HEK293T (cell line): Measurements from ENCODE around the gene GORAB.

ENCODE experiments used
- CTCF ChIA-PET: fragments of 350-600 bp; formaldehyde crosslinking; extraction: SDS; loops from one replicate; lab custom pipeline; 2021; ENCODE audit warnings: antibody characterized with exemption, inconsistent platforms; lab: Yijun Ruan, JAX
- POLR2A ChIA-PET: fragments of 350-600 bp; formaldehyde crosslinking; extraction: SDS; loops from one replicate; lab custom pipeline; 2020; ENCODE audit warnings: antibody characterized with exemption, inconsistent platforms; lab: Yijun Ruan, JAX
- DNase-seq: peaks from one replicate; pipeline ENCODE4 v3.0.0; 2012; ENCODE audit warnings: mixed read lengths; ENCODE audit errors: extremely low spot score
- ARNT ChIP-seq: fragments of 450-650 bp; IDR thresholded peaks from 2 replicates; pipeline ENCODE4 v1.6.1; 2017; ENCODE audit warnings: mild to moderate bottlenecking
- BHLHE40 ChIP-seq: fragments of 450-650 bp; IDR thresholded peaks from 2 replicates; pipeline ENCODE4 v1.6.1; 2016; ENCODE audit warnings: mild to moderate bottlenecking, moderate library complexity, borderline replicate concordance
- CTBP1 ChIP-seq: fragments of 450-650 bp; IDR thresholded peaks from 2 replicates; pipeline ENCODE4 v1.6.1; 2016; ENCODE audit warnings: borderline replicate concordance
- ELF4 ChIP-seq: fragments of 450-650 bp; IDR thresholded peaks from 2 replicates; pipeline ENCODE4 v1.6.1; 2017; ENCODE audit warnings: antibody characterized with exemption
- FOXA1 ChIP-seq: fragments of 450-650 bp; IDR thresholded peaks from 2 replicates; pipeline ENCODE4 v1.6.1; 2016; ENCODE audit warnings: mild to moderate bottlenecking
- FOXK2 ChIP-seq: fragments of 450-650 bp; IDR thresholded peaks from 2 replicates; pipeline ENCODE4 v1.6.1; 2016; ENCODE audit warnings: mild to moderate bottlenecking
- FOXM1 ChIP-seq: fragments of 450-650 bp; IDR thresholded peaks from 2 replicates; pipeline ENCODE4 v1.6.1; 2017; ENCODE audit warnings: mild to moderate bottlenecking, borderline replicate concordance
- HDGF ChIP-seq: fragments of 450-650 bp; IDR thresholded peaks from 2 replicates; pipeline ENCODE4 v1.6.1; 2017; ENCODE audit warnings: antibody characterized with exemption, borderline replicate concordance
- L3MBTL2 ChIP-seq: fragments of 450-650 bp; conservative IDR thresholded peaks from 2 replicates; pipeline ENCODE4 v1.6.1; 2016; ENCODE audit warnings: mild to moderate bottlenecking
- LEF1 ChIP-seq: fragments of 450-650 bp; IDR thresholded peaks from 2 replicates; pipeline ENCODE4 v1.6.1; 2017; ENCODE audit warnings: mild to moderate bottlenecking, borderline replicate concordance
- NFRKB ChIP-seq: fragments of 450-650 bp; IDR thresholded peaks from 2 replicates; pipeline ENCODE4 v1.6.1; 2016; ENCODE audit warnings: mild to moderate bottlenecking, moderate library complexity
- PKNOX1 ChIP-seq: fragments of 450-650 bp; IDR thresholded peaks from 2 replicates; pipeline ENCODE4 v1.6.1; 2016
- SP1 ChIP-seq: fragments of 450-650 bp; IDR thresholded peaks from 2 replicates; pipeline ENCODE4 v1.6.1; 2017
- SUZ12 ChIP-seq: fragments of 450-650 bp; IDR thresholded peaks from 2 replicates; pipeline ENCODE4 v1.6.1; 2016; ENCODE audit warnings: mild to moderate bottlenecking
- TARDBP ChIP-seq: fragments of 450-650 bp; IDR thresholded peaks from 2 replicates; pipeline ENCODE4 v1.6.1; 2016
- ZNF384 ChIP-seq: fragments of 450-650 bp; IDR thresholded peaks from 2 replicates; pipeline ENCODE4 v1.6.1; 2016

GORAB gene

DNA sequence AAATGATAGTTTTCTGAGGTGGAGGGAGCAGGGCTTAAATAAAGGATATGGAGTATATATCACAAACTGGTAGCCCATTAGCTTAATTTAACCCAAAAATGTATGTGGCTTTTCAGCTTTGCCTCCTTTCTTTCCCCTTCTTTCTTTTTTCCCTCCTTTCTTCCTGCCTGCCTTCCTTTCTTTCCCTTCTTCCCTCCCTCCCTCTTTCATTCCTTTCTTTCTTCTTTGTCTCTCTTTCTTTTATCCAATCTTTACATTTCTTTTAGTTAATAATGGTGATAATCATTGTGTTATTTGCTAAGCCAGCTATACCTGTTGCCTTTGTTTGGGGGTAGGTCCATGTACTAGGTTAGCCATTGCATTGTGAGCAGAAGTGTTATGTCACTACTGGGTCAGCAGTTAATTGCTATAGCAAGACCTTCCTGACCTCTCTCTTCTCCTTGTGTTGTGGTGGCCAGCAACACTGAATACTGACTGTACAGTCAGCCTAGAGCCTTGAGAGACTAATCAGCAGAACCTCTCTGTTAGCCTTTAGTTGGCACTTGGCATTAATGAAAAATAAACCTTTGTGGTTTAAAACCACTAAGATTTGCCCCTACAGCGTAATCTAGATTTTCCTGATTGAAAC lies 5.1 kb downstream of the GORAB start:
- CTCF ChIA-PET = no interaction called here
- TF ChIP-seq NFRKB (no peak), ARNT (no peak)
- no peak for DNase-seq
- POLR2A ChIA-PET = interaction anchor here (0.6 kb wide), 1 partner anchor 979 kb away, joined by 3 read pairs; no protein-coding TSS in a partner anchor

GRCh38 chr1:170537798-170538503 lies 6.0 kb downstream of the GORAB start:
- DNase-seq = no peak
- ChIA-PET POLR2A (no interaction called here), CTCF (no interaction called here)
- TF ChIP-seq HDGF (no peak), NFRKB (no peak), TARDBP (no peak), BHLHE40 (no peak), CTBP1 (no peak), L3MBTL2 (no peak), PKNOX1 (no peak), SUZ12 (no peak), ARNT (no peak), FOXM1 (no peak), SP1 (no peak), FOXK2 (no peak), ZNF384 (no peak), LEF1 (no peak), ELF4 (no peak), FOXA1 (no peak)

- ChIA-PET CTCF (no interaction called here), POLR2A (no interaction called here)
- DNase-seq = no peak
- TF ChIP-seq ZNF384 = no peak
- no peak for TF ChIP-seq L3MBTL2
- no peak for TF ChIP-seq ARNT
- no peak for TF ChIP-seq FOXK2
- TF ChIP-seq SUZ12 = no peak
- TF ChIP-seq SP1 = no peak
- TF ChIP-seq NFRKB = no peak
- TF ChIP-seq CTBP1 = no peak
- TF ChIP-seq HDGF = no peak
- no peak for TF ChIP-seq ELF4
- TF ChIP-seq BHLHE40 = no peak
- TF ChIP-seq FOXM1 = no peak
- TF ChIP-seq TARDBP = no peak
- TF ChIP-seq LEF1 = no peak
- TF ChIP-seq FOXA1 = no peak
- no peak for TF ChIP-seq PKNOX1
These were observed 6.7 kb downstream of the GORAB start for GRCh38 chr1:170538687-170539086.

GRCh38 chr1:170539154-170539553 lies 7.2 kb downstream of the GORAB start:
- TF ChIP-seq FOXM1 (no peak), TARDBP (no peak), NFRKB (no peak), L3MBTL2 (no peak), SUZ12 (no peak), FOXK2 (no peak), HDGF (no peak), ARNT (no peak), BHLHE40 (no peak), SP1 (no peak), FOXA1 (no peak), PKNOX1 (no peak), CTBP1 (no peak), ZNF384 (no peak), ELF4 (no peak), LEF1 (no peak)
- CTCF ChIA-PET = no interaction called here
- no peak for DNase-seq
- POLR2A ChIA-PET = no interaction called here

DNA sequence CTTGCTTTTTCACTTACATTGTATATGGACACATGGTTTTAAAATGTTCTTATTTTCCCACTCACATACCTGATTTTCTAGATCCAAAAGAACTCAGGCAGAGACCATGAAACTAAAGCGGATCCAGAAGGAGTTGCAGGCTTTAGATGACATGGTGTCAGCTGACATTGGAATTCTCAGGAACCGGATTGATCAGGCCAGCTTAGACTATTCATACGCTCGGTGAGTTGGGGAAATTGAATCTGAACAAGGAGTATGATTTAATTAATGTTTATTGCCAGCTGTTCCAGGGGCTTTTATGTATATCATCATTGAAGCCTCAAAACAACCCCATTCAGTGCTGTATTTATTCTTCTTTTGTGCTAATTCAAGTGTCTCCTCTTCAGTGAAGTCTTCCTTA lies 12.7 kb downstream of the GORAB start:
- TF ChIP-seq ZNF384 = no peak
- no peak for TF ChIP-seq L3MBTL2
- no peak for TF ChIP-seq NFRKB
- TF ChIP-seq FOXK2 = no peak
- TF ChIP-seq ELF4 = no peak
- TF ChIP-seq BHLHE40 = no peak
- TF ChIP-seq ARNT = no peak
- no peak for TF ChIP-seq TARDBP
- TF ChIP-seq HDGF = no peak
- no peak for TF ChIP-seq CTBP1
- no peak for TF ChIP-seq SUZ12
- TF ChIP-seq SP1 = no peak
- TF ChIP-seq FOXA1 = no peak
- no peak for TF ChIP-seq FOXM1
- TF ChIP-seq LEF1 = no peak
- TF ChIP-seq PKNOX1 = no peak
- CTCF ChIA-PET = no interaction called here
- POLR2A ChIA-PET = no interaction called here
- DNase-seq = no peak

DNA sequence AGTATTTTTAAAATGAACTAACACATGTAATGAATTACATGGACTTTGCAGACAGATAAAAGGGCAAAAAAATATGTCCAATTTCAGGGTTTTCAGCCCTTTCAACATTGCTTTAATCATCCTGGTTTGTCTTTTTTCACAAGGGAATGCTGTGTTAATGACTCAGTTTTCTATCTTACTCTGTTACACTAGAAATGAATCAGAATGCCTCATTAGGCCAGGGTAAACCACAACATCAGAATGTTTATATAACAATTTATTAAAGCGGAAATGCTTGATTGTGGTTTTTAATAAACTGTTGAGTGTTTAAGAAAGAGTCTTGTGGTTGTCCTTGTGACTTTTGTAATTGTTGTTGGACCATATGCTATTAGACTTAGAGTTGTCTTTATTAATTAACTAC lies 13.5 kb downstream of the GORAB start:
- no peak for DNase-seq
- ChIA-PET POLR2A (no interaction called here), CTCF (no interaction called here)
- TF ChIP-seq ARNT (no peak), FOXA1 (no peak), HDGF (no peak)
